Ishikawa (cell line): ENCODE results near the gene IL5RA.

ENCODE experiments used
- CEBPB ChIP-seq: IDR thresholded peaks from 2 replicates; pipeline ENCODE4 v1.6.1; 2012
- EGR1 ChIP-seq: IDR thresholded peaks from 2 replicates; pipeline ENCODE4 v1.6.1; 2012
- EP300 ChIP-seq: IDR thresholded peaks from 2 replicates; pipeline ENCODE4 v1.6.1; 2012; ENCODE audit warnings: borderline replicate concordance
- MAX ChIP-seq: IDR thresholded peaks from 2 replicates; pipeline ENCODE4 v1.6.1; 2012
- NFIC ChIP-seq: IDR thresholded peaks from 2 replicates; pipeline ENCODE4 v1.6.1; 2012
- RAD21 ChIP-seq: IDR thresholded peaks from 2 replicates; pipeline ENCODE4 v1.6.1; 2012; ENCODE audit warnings: low read depth
- REST ChIP-seq: IDR thresholded peaks from 2 replicates; pipeline ENCODE4 v1.6.1; 2012; ENCODE audit warnings: low read depth, mild to moderate bottlenecking
- TAF1 ChIP-seq: IDR thresholded peaks from 2 replicates; pipeline ENCODE4 v1.6.1; 2012; ENCODE audit warnings: low read depth, mild to moderate bottlenecking
- TCF12 ChIP-seq: IDR thresholded peaks from 2 replicates; pipeline ENCODE4 v1.6.1; 2012; ENCODE audit warnings: low read depth
- TEAD4 ChIP-seq: IDR thresholded peaks from 2 replicates; pipeline ENCODE4 v1.6.1; 2012
- USF1 ChIP-seq: IDR thresholded peaks from 2 replicates; pipeline ENCODE4 v1.6.1; 2012
- ZBTB7A ChIP-seq: IDR thresholded peaks from 2 replicates; pipeline ENCODE4 v1.6.1; 2012; ENCODE audit warnings: low read depth

DNA sequence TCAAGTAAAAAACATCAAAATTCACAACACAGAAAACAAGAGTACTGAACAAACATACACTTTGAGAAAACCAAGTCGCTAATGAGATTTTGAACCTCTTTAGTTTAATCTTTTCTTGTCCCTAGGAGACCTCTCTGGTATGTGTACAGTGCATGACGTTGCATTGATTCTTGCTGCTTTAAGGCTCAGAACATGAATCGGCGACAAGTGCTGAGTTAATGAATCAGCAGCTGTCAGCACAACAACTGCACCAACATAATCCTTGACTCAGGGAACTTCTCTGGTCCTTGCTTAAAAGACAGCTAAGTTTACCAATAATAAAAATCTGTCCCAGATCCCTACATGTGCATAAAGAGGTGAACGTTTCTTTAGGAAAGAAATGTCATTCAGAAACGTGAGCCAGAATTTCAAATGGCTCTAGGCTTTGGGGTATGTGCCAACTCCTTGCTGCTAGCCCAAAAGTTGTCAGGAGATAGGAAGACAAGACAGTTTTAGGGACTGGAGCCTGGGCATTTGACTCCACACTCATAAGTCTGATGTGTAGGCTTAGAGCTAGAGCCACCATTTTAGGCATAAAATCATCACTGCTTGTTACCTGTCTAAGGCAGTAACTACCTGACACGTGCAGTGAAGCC is 86.9 kb downstream of the IL5RA start:
- TF ChIP-seq REST = no peak
- TF ChIP-seq TAF1 = no peak
- TF ChIP-seq CEBPB = no peak
- no peak for TF ChIP-seq MAX
- no peak for TF ChIP-seq TCF12
- no peak for TF ChIP-seq NFIC
- no peak for TF ChIP-seq EP300
- TF ChIP-seq RAD21 = no peak
- no peak for TF ChIP-seq EGR1
- TF ChIP-seq ZBTB7A = no peak
- no peak for TF ChIP-seq TEAD4
- TF ChIP-seq USF1 = no peak
